ENCODE results near the gene LAMC3. TPM values are rescaled to one million over a fixed set of nuclear protein-coding genes. Genes with fewer than 3 reads are reported as not detected.

The LAMC3 gene
- total RNA-seq (2014; rRNA removed; shearing (Covaris generic)) = 1.0 and 1.4 TPM in 2 replicates

DNA sequence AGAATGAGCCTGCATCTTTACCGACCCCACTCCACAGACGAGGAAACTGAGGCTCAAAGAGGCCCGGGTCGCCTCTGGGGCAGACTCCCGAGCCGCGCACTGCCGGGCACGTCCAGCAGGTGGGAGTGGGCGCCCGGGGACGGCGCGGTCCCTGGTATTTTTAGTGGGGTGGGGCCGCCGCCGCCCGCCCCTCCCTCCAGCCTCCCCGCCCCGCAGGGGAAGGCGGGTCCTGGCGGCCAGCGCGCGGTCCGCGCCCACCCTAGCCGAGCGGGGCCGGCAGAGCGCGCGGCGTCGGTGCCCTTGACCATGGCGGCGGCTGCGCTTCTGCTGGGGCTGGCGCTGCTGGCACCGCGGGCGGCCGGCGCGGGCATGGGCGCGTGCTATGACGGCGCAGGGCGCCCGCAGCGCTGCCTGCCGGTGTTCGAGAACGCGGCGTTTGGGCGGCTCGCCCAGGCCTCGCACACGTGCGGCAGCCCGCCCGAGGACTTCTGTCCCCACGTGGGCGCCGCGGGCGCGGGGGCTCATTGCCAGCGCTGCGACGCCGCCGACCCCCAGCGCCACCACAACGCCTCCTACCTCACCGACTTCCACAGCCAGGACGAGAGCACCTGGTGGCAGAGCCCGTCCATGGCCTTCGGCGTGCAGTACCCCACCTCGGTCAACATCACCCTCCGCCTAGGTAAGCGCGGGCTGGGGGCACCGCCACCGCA lies at the start of gene LAMC3:
TSS of gene LAMC3 (plus strand) at position 266 of the 710 bp plus-strand sequence. CDS start at position 307, 41 bp downstream.
- no peak for DNase-seq (ENCODE audit: low spot score)

DNA sequence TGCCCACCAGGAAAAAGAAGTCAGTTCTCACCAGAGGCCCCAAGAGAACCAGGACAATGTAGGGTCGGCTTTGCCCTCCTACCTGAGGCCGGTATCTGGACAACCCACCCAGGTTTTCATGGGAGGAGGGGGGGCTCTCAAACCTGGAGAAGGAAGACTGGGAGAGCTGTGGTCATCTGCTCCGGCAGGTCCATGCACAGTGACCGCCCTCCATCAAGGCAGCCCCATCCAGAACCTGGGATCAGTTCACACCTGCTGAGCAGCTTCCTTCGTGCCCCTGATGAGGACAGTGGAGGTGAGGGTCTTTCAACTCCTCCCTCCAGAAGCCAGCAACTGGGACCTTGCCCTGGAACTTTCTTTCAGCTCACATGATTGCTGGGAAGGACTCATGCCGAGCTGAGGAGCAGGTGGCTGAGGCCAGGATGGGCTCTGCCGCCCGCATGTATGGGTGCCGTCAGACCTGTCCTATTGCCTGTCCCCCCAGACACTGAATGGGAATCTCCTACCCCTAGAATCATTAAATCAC lies 49.1 kb upstream of the LAMC3 start:
- DNase-seq (ENCODE audit: low spot score) = no peak

GRCh38 chr9:130960522-130961378 lies 48.2 kb upstream of the LAMC3 start:
- DNase-seq (ENCODE audit: low spot score) = no peak

DNA sequence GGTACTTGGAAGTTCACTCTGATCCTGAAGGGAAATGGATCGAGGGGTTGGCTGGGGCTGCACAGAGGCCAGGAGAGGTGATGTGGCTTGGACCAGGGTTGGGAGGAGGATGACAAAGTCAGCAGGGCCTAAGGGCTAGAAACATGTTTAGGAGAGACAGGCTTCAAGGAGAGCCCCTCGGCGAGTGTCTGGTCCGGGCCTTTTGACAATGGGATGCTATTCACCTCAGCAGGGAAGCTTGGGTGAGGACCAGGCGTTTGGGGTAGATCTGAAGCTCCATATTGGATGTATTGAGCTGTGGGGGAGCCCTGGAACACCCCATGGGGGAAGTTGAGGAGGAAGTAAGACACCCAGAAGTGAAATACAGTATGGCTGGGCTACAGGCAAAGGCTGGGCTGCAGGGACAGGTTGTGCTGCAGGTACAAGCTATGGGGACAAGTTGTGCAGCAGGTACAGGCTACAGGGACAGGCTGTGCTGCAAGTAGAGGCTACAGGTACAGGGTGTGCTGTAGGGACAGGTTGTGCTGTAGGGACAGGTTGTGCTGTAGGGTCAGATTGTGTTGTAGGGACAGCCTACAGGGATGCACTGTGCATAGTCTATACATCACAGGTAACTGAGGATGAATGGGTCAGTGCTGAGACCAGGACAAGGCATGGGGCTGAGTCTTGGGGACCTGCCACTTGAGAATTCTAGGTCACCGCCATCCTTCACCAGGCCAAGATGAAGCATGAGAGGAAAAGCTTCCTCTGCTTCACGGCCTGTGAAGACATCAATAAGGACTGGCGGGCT lies 47.3 kb upstream of the LAMC3 start:
- DNase-seq (ENCODE audit: low spot score) = no peak

DNA sequence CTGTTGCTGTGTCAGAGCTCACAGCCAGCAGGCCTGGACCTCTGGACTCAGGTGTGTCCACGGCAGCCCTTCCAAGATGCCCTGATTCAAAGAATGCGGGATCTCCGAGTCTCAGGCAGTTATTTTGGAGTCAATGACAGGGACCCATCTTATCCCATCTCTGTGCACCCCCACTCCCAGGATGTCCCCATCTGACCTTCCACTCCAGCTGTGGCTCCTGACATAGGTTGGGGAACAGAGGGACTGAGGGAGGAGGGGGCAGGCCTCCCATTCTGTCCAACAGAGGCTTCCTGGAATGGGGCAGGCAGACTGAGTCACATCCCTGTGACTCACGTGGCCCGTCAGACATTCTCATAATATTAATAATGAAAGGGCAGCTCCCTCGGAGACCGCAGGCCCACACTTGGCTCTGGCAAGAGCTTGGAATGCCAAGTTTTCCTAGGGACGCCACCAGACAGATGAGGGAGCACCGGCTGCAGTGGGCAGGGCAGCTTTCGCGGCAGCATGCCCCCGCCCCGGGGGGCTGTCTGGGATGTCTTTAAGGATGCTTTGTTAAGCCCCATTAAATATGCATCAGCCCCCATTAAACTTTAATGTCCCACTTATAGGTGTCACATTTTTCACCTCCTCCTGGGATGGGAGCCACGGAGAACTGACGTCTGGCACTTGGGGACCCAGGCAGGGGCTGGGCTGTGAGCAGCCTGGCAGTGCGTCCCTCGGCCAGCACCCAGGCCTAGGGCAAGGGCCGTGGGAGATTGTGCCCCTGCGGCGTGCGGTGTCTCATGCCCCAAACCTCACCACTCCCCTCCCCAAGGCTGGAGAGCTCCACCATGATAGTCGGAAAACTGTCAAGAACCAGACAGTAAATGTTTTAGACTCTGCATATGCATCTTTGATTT lies 46.3 kb upstream of the LAMC3 start:
- peak; percentile 91 for DNase-seq (ENCODE audit: low spot score)

- DNase-seq (ENCODE audit: low spot score) = no peak
Observed at GRCh38 chr9:130963337-130963908, 45.6 kb upstream of the LAMC3 start.

GRCh38 chr9:130963916-130964315 lies 45.1 kb upstream of the LAMC3 start:
- DNase-seq (ENCODE audit: low spot score) = no peak

DNA sequence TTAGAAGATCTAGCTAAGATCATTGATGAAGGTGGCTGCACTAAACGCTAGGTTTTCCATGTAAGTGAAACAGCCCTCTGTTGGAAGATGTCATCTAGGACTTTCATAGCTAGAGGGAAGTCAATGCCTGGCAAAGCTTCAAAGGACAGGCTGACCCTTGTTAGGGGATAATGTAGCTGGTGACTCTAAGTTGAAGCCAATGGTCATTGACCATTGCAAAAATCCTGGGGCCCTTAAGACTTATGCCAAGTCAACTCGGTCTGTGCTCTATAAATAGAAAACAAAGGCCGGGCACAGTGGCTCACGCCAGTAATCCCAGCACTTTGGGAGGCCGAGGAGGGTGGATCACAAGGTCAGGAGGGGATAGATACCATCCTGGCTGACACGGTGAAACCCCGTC lies 43.3 kb upstream of the LAMC3 start:
- DNase-seq (ENCODE audit: low spot score) = no peak

- no peak for DNase-seq (ENCODE audit: low spot score)
Observed at GRCh38 chr9:130970052-130970451, 38.9 kb upstream of the LAMC3 start.

GRCh38 chr9:130970855-130971254 lies 38.1 kb upstream of the LAMC3 start:
- DNase-seq (ENCODE audit: low spot score) = no peak

DNA sequence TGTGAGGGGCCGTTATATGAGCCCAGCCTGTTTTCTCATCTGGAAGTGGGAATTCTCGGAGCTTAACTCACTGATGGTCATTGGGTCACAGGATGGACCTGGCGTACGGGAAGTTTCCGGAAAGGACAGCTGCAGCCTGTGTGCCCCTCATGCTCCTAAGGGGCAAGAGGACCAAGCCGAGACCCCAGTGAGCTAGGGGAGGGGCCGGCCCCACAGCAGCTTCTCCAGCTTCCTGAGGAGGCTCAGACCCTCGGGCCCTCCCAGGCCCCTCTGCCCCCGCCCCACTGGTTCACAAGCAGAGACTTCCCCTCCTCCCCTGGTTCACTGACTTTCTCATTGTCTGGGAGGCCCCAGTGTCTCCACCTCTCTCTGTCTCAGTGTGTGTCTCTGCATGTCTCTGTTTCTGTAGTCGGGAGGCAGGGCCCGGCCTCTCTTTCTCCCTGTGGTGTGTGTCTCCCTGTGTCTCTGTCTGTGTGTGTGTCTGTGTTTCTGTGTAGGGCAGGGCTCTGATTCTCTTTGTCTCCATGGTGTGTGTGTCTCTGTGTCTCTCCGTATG lies 37.6 kb upstream of the LAMC3 start:
- DNase-seq (ENCODE audit: low spot score) = no peak

DNA sequence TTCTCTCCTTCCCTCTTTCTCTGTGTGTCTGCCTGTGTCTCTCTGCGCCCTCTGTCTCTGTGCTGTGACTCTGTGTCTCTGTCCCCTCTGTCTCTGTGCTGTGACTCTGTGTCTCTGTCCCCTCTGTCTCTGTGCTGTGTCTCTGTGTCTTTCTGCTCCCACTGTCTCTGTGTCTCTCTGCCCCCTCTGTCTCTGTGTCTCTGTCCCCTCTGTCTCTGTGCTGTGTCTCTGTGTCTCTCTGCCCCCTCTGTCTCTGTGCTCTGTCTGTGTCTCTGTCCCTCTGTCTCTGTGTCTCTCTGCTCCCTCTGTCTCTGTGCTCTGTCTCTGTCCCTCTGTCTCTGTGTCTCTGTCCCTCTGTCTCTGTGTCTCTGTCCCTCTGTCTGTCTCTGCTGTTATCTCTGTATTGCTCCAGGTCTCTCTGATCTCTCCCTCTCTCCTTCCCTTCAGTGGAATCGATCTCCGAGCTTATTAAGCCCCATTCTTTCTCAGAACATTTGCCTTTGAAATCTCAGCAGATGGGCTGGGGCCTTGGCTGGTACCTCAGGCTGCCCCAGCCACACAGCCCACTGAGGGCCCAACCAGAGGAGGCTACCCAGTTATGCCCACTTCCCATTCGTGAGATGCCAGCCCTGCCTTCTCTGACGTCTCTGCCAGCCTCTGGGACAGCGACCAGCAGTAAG lies 36.6 kb upstream of the LAMC3 start:
- DNase-seq (ENCODE audit: low spot score) = no peak

DNA sequence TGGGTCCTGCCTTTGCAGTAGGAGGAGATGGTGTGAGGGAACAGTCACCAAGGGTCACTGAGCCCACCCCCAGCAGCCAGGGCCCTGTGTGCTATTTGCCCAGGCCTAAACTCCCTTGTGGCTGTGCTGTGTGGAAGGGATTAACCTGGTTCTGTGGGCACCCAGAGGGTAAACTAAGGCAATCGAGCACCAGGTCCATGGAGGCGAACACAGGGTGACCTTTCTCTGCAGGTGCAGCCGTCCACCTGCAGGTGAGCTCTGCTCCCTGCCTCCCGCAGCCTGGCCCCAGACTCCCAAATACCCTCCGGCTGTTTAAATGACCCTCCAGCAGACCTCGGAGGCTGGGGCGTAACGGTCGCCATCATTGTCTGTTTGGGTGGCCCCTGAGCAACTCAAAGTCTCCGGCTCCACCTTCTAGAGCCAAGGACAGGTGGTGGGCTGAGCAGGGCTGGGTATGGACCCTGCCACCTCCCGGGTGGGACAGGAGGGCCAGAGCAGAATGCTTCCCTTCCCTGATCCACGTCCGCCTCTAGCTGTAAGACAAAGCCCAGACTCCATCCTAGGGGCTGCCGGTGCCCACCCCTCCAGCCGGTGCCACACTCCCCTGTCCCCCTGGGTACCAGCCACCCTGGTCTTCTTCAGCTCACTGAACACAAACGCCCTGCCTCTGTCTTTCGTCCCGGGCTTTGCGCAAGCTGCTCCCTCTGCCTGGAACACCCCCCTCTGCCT lies 35.9 kb upstream of the LAMC3 start:
- DNase-seq (ENCODE audit: low spot score) = no peak

- DNase-seq (ENCODE audit: low spot score) = no peak
Observed at GRCh38 chr9:130973686-130974281, 35.2 kb upstream of the LAMC3 start.

- no peak for DNase-seq (ENCODE audit: low spot score)
Observed at GRCh38 chr9:130974697-130975096, 34.3 kb upstream of the LAMC3 start.

DNA sequence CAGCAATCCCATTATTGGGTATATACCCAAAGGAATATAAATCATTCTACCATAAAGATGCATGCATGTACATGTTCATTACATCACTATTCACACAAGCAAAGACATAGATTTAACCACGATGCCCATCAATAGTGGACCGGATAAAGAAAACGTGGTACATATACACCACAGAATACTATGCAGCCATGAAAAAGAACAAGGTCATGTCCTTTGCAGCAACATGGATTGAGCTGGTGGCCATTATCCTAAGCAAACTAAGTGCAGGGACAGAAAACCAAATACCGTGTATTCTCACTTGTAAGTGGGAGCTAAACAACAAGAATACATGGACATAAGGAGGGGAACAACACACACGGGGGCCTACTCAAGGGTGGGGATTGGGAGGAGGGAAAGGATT lies 33.8 kb upstream of the LAMC3 start:
- DNase-seq (ENCODE audit: low spot score) = no peak

- no peak for DNase-seq (ENCODE audit: low spot score)
Observed at GRCh38 chr9:130975932-130976841, 32.8 kb upstream of the LAMC3 start.

Measured in A172 (cell line).